ENCODE measurements around the gene PHLPP1. TPM values are rescaled to one million over a fixed set of nuclear protein-coding genes. Genes with fewer than 3 reads are reported as not detected.

PHLPP1 gene
- total RNA-seq, 6 experiments from 2014 or later = 4.5 to 7.9 (median 5.5) TPM

GRCh38 chr18:62781262-62781661 lies 65.9 kb downstream of the PHLPP1 start:
- H3K9me3 Mint-ChIP-seq = no peaks in the 10 kb centered on the region
- peaks cover 69% of the 10 kb centered on the region for H3K4me1 Mint-ChIP-seq (ENCODE audit: low read depth)
- no peak for TF ChIP-seq CTCF (IDR thresholded peaks at IDR 0.05)
- peak overlapping the region; percentile 86 for H3K27ac Mint-ChIP-seq
- no peaks in the 10 kb centered on the region for H3K36me3 Mint-ChIP-seq (ENCODE audit: low read depth)
- DNase-seq = no peak
- H3K4me3 Mint-ChIP-seq = peak overlapping the region; percentile 47
- peaks cover 2% of the 10 kb centered on the region; the same call in 1 of the 2 replicates for H3K27me3 Mint-ChIP-seq (ENCODE audit: insufficient read depth)

- Mint-ChIP-seq H3K9me3 (no peaks in the 10 kb centered on the region), H3K4me3 (peak overlapping the region; percentile 50), H3K36me3 (ENCODE audit: low read depth) (no peaks in the 10 kb centered on the region), H3K27me3 (ENCODE audit: insufficient read depth) (peaks cover 2% of the 10 kb centered on the region; the same call in 1 of the 2 replicates), H3K4me1 (ENCODE audit: low read depth) (peaks cover 71% of the 10 kb centered on the region), H3K27ac (peak overlapping the region; percentile 86)
- peak; percentile 94 for DNase-seq
- TF ChIP-seq CTCF (IDR thresholded peaks at IDR 0.05) = no peak
Measured at GRCh38 chr18:62781893-62782292, 66.6 kb downstream of the PHLPP1 start.

- Mint-ChIP-seq H3K4me1 (ENCODE audit: low read depth) (peaks cover 69% of the 10 kb centered on the region), H3K36me3 (ENCODE audit: low read depth) (no peaks in the 10 kb centered on the region), H3K4me3 (no peak overlapping the region), H3K9me3 (no peaks in the 10 kb centered on the region), H3K27ac (no peak overlapping the region; the same call in 1 of the 2 replicates), H3K27me3 (ENCODE audit: insufficient read depth) (peaks cover 2% of the 10 kb centered on the region; the same call in 1 of the 2 replicates)
- no peak for DNase-seq
- no peak for TF ChIP-seq CTCF (IDR thresholded peaks at IDR 0.05)
Measured at GRCh38 chr18:62784338-62784965, 69.1 kb downstream of the PHLPP1 start.

GRCh38 chr18:62784966-62785413 lies 69.6 kb downstream of the PHLPP1 start:
- DNase-seq = peak; percentile 74
- peaks cover 69% of the 10 kb centered on the region for H3K4me1 Mint-ChIP-seq (ENCODE audit: low read depth)
- H3K27me3 Mint-ChIP-seq (ENCODE audit: insufficient read depth) = peaks cover 2% of the 10 kb centered on the region; the same call in 1 of the 2 replicates
- no peak overlapping the region for H3K4me3 Mint-ChIP-seq
- no peaks in the 10 kb centered on the region for H3K36me3 Mint-ChIP-seq (ENCODE audit: low read depth)
- H3K27ac Mint-ChIP-seq = peak overlapping the region; percentile 34
- no peaks in the 10 kb centered on the region for H3K9me3 Mint-ChIP-seq
- TF ChIP-seq CTCF (IDR thresholded peaks at IDR 0.05) = no peak

GRCh38 chr18:62786689-62787088 lies 71.3 kb downstream of the PHLPP1 start:
- H3K9me3 Mint-ChIP-seq = no peaks in the 10 kb centered on the region
- peaks cover 68% of the 10 kb centered on the region for H3K4me1 Mint-ChIP-seq (ENCODE audit: low read depth)
- H3K36me3 Mint-ChIP-seq (ENCODE audit: low read depth) = no peaks in the 10 kb centered on the region
- DNase-seq = no peak
- no peak for TF ChIP-seq CTCF (IDR thresholded peaks at IDR 0.05)
- no peak overlapping the region for H3K4me3 Mint-ChIP-seq
- no peak overlapping the region for H3K27ac Mint-ChIP-seq
- H3K27me3 Mint-ChIP-seq (ENCODE audit: insufficient read depth) = peaks cover 2% of the 10 kb centered on the region; the same call in 1 of the 2 replicates
